HUES6 (cell line): ENCODE data around the gene LTN1.
"Not testable (repeated sequence)": the region's sequence is repeated elsewhere in the genome, so short reads cannot be mapped to it uniquely, and the experiment has no call there.

Experiments
- H3K27ac ChIP-seq: 2 replicates; pipeline ENCODE4 v1.7.0; 2013; ENCODE audit warnings: low read depth, mild to moderate bottlenecking, low read length, inconsistent platforms
- H3K27me3 ChIP-seq: 2 replicates; pipeline ENCODE4 v1.6.1; 2013; ENCODE audit warnings: low read length; ENCODE audit not compliant: control insufficient read depth, insufficient read depth
- H3K36me3 ChIP-seq: 2 replicates; pipeline ENCODE4 v1.6.1; 2013; ENCODE audit warnings: low read length; ENCODE audit not compliant: control insufficient read depth, insufficient read depth
- H3K4me1 ChIP-seq: 2 replicates; pipeline ENCODE4 v1.6.1; 2013; ENCODE audit warnings: low read length; ENCODE audit not compliant: control insufficient read depth, insufficient read depth
- H3K4me3 ChIP-seq: 2 replicates; pipeline ENCODE4 v1.5.1; 2013; ENCODE audit warnings: low read depth, low read length
- H3K9ac ChIP-seq: one replicate; pipeline ENCODE4 v1.6.1; 2013; ENCODE audit warnings: mild to moderate bottlenecking, low read length
- H3K9me3 ChIP-seq: 2 replicates; pipeline ENCODE4 v1.6.1; 2013; ENCODE audit warnings: low read depth, low read length; ENCODE audit not compliant: control insufficient read depth, insufficient read depth

LTN1 gene

DNA sequence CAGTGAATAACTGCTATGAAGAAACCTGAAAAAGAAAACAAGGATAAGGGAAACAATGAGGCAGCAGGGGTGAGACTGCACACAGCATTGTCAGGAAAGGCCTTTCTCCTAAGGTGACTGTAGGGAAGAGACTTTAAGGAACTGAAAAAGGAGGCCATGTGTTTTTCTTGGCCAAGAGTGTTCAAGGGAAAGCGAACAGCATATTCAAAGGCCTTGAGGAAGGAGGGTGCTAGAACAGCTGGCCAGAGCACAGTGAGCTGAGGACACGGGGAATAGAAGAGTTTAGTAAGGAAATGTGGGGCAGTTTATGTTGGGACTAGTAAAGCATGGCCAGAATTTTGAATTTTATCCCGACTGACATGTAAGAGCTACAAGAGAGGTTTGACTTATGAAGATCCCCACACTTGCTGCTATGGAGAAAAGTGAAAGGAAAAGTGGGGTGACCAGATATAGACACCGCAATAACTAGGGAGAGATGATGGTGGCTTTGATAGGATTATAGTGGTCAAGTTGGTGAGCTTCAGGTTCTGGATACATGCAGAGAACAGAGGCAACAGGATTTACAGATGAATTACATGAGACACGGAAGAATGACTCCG is 25.1 kb upstream of the LTN1 start:
- H3K36me3 ChIP-seq = no peaks in the 10 kb centered on the region
- no peaks in the 10 kb centered on the region for H3K27me3 ChIP-seq
- no peak overlapping the region; the same call in 1 of the 2 replicates for H3K4me3 ChIP-seq
- H3K27ac ChIP-seq = no peak overlapping the region
- H3K9me3 ChIP-seq = no peaks in the 10 kb centered on the region
- no peak overlapping the region for H3K9ac ChIP-seq
- H3K4me1 ChIP-seq = no peaks in the 10 kb centered on the region

DNA sequence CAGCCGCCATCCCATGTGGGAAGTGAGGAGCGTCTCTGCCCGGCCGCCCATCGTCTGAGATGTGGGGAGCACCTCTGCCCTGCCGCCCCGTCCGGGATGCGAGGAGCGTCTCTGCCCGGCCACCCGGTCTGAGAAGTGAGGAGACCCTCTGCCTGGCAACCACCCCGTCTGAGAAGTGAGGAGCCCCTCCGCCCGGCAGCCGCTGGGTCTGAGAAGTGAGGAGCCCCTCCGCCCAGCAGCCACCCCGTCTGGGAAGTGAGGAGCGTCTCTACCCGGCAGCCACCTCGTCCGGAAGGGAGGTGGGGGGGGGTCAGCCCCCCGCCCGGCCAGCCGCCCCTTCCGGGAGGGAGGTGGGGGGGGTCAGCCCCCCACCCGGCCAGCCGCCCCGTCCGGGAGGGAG is 18.6 kb upstream of the LTN1 start:
- not testable (repeated sequence) for H3K36me3 ChIP-seq, H3K9ac ChIP-seq, H3K27ac ChIP-seq, H3K4me3 ChIP-seq, H3K4me1 ChIP-seq, H3K9me3 ChIP-seq, H3K27me3 ChIP-seq

DNA sequence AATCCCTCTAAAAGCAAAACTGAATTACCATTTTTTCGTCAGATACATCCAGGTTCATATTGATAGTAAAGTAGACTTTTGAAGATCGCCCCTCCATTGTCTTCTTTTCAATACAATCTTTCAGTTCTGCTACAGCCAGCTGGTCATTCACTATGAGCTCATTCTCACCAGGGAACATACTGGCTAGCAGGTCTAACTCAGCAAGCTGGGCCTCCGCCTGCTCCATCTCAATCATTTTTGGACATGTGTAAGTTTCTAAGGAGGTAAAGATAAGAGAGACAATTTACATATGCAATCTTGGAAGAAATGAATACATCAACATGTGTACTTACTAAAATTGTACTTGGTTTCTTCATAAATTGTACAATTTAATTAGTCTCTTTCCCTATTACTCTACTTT is 15.7 kb upstream of the LTN1 start:
- no peak overlapping the region for H3K27ac ChIP-seq
- no peaks in the 10 kb centered on the region for H3K27me3 ChIP-seq
- H3K4me1 ChIP-seq = no peaks in the 10 kb centered on the region
- no peak overlapping the region for H3K4me3 ChIP-seq
- no peaks in the 10 kb centered on the region for H3K9me3 ChIP-seq
- no peaks in the 10 kb centered on the region for H3K36me3 ChIP-seq
- no peak overlapping the region for H3K9ac ChIP-seq

DNA sequence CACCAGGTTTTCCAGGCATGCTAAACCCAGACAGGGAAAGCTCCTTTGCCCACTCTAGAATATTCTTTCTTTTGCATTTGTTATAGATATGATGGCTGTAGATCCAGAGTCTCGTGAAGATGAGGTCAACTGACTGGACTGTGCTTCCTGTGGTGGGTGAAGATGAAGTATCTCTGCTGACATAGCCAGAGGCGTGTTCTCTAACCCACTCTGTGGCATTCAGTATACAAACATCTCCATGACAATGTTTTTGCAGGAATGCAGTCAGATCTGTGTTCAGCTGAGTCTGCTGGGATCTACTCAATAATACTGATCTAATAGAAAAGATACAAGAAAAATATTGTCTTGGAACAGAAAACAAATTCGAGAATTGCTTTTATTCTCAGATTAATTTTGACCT is 15.1 kb upstream of the LTN1 start:
- Histone ChIP-seq H3K27me3 (no peaks in the 10 kb centered on the region), H3K36me3 (no peaks in the 10 kb centered on the region), H3K4me3 (no peak overlapping the region), H3K4me1 (no peaks in the 10 kb centered on the region), H3K9ac (no peak overlapping the region), H3K27ac (no peak overlapping the region), H3K9me3 (no peaks in the 10 kb centered on the region)

DNA sequence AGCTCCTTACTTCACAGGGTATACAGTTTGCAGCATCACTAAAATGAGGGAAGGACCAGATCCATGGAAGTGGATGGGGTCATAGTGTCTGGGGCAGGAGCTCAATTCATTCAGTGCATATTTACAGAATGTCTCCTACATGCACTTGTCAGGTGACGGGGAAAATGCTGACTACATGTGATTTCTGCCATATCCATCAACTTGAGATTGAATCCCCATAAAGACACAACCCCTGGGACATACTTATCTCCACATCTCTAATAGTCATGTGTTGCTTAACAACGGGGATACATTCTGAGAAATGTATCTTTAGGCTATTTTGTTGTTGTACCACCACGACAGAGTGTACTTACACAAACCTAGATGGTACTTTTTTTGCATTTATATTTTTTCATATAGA is 14.5 kb upstream of the LTN1 start:
- Histone ChIP-seq H3K4me3 (no peak overlapping the region), H3K27ac (no peak overlapping the region), H3K36me3 (no peaks in the 10 kb centered on the region), H3K27me3 (no peaks in the 10 kb centered on the region), H3K9ac (no peak overlapping the region), H3K4me1 (no peaks in the 10 kb centered on the region), H3K9me3 (no peaks in the 10 kb centered on the region)

DNA sequence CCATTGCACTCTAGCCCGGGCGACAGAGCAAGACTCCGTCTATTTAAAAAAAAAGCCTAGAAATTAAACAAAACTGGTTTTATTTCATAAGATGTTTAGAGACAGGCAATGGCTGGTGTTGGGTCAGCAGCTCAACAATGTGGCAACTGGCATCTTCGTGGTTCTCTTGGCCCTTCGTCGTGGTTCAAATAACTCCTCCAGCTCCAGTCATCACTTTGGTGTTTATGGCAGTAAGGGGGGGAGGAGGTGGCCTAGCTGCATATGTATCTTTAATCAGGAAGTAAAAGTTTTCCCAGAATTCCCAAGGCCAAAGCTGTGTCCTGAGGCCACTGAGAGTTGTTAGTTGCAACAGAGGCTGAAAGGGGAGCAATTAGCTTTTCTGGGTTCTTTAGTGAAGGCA is 13.0 kb upstream of the LTN1 start:
- H3K9ac ChIP-seq = no peak overlapping the region
- H3K27me3 ChIP-seq = no peaks in the 10 kb centered on the region
- H3K27ac ChIP-seq = no peak overlapping the region
- no peaks in the 10 kb centered on the region for H3K9me3 ChIP-seq
- H3K4me1 ChIP-seq = no peaks in the 10 kb centered on the region
- no peaks in the 10 kb centered on the region for H3K36me3 ChIP-seq
- H3K4me3 ChIP-seq = no peak overlapping the region

DNA sequence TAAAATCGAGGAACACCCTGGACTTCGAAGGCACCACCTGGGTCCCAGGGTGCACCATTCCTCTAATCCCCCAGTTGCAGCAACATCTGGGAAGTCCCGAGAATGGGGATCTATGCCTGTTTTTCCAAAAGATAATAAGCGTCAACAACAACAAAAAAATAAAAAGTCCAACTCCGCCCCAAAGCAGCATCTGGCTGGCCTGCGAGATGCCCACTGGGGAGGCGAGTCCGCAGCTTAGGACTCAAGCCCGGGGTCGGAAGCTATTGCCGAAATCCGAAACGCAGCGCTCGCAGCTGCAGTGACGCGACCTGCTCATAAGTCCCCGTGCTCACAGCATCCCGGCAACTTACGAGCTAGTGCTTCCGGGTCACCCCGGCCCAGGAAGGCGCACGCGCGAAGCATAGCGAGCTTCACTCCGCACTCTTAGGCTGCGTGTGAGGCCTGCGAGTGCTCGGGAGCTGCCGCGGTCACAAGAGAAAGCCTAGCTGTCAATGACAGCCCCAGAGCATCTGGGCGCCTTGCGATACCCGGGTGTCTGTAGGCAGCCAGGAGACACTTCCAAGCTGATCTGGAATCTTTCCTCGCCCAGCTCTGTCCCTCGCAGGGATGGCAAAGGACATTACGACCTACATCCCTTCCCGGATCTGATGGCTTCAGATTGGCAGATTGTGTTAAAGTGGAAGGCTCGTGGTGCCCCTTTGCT is 9.9 kb upstream of the LTN1 start:
- peak overlapping the region; percentile 80 for H3K9ac ChIP-seq
- no peaks in the 10 kb centered on the region for H3K9me3 ChIP-seq
- H3K27me3 ChIP-seq = no peaks in the 10 kb centered on the region
- peak overlapping the region; percentile 46; the same call in 1 of the 2 replicates for H3K27ac ChIP-seq
- H3K4me3 ChIP-seq = peak overlapping the region; percentile 93
- H3K36me3 ChIP-seq = no peaks in the 10 kb centered on the region
- no peaks in the 10 kb centered on the region for H3K4me1 ChIP-seq

DNA sequence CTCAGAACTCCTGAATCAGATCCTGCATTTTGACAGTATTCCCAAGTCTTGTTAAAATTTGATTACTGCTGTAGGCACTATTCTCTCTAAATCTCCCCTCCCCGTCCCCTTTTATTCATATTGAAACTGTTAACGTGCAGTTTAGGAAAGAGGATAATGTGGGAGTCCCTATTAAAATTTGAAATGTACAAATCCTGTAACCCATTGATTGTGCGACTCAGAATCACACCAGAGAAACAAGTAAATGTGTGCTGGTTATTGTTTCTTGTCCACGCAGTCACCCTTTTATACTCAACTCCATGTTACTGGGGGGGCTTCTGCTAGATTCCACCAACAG is 584 bp upstream of the LTN1 start:
- Histone ChIP-seq H3K9me3 (no peaks in the 10 kb centered on the region), H3K36me3 (no peaks in the 10 kb centered on the region), H3K27me3 (no peaks in the 10 kb centered on the region), H3K4me1 (peaks cover 6% of the 10 kb centered on the region), H3K27ac (peak overlapping the region; percentile 63), H3K9ac (peak overlapping the region; percentile 76), H3K4me3 (peak overlapping the region; percentile 86)

DNA sequence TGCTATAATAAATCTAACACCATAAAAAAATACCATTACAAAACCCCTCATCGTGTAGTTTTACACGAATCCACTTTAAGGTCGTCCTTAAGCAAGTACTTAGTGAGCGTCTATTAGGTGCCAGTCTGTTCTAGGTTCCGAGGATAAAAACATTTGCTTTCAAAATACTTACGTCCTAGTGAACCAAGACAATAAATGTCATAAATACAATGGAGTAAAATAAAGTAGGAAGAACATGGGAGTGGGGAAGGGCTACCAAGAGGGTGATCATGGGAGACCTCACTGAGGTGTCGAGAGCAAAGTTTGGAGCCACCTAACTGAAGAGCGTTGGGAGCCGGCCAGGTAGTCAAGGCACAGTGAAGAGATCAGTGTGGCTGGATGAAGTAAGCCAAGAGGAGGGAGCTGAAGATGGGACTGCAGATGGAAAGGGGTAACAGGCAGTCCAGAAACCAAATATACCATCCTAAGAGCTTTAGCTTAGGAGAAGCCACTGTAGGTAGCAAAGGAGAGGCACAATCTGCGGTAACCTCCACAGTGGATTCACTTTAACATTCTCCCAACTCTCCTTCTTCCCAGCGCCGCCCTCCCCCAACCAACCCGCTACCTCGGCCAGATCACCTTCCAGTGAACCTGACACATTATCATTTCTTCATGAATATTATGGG is 684 bp downstream of the LTN1 start:
- Histone ChIP-seq H3K27ac (no peak overlapping the region), H3K27me3 (no peaks in the 10 kb centered on the region), H3K9ac (peak overlapping the region; percentile 75), H3K9me3 (no peaks in the 10 kb centered on the region), H3K4me1 (peaks cover 6% of the 10 kb centered on the region), H3K36me3 (no peaks in the 10 kb centered on the region), H3K4me3 (peak overlapping the region; percentile 86)

DNA sequence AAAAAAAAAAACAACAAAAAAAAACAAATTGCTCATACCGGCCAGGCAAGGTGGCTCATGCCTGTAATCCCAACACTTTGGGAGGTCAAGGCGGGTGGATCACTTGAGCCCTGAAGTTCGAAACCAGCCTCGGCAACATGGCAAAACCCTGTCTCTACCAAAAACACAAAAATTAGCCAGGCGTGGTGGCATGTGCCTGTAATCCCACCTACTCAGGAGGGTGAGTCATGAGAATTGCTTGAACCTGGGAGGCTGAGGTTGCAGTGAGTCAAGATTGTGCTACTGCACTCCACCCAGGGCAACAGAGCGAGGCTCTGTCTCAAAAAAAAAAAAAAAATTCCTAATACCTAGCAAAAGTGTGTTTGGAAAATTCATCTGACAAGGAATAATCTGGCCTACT is 4.5 kb downstream of the LTN1 start:
- peaks cover 15% of the 10 kb centered on the region for H3K36me3 ChIP-seq
- H3K4me3 ChIP-seq, H3K27me3 ChIP-seq, H3K4me1 ChIP-seq, H3K9me3 ChIP-seq, H3K9ac ChIP-seq, H3K27ac ChIP-seq: not testable (repeated sequence)

DNA sequence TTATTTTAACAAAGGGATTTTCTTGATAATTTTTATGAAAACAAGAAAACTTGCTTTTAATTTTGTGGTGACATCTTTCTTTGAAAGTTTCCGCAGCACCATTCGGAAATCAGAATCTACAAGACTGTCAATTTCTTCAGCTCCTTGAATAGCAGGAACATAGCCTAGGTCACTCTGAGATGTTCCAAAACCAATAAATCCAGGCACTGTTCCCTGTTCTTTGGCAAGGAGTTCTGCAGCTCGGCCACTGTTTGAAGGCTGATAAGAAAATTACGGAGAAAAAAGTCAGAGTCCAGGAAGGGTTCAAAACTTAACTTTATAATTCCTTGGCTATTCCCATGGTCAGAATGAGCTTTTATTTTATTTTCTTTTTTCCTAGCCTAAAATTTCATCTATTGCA is 6.0 kb downstream of the LTN1 start:
- peaks cover 30% of the 10 kb centered on the region for H3K36me3 ChIP-seq

More for the DNA sequence above, 6.0 kb downstream of the LTN1 start:
- Histone ChIP-seq H3K9ac (no peak overlapping the region), H3K27me3 (no peaks in the 10 kb centered on the region), H3K4me1 (no peaks in the 10 kb centered on the region), H3K4me3 (no peak overlapping the region), H3K9me3 (no peaks in the 10 kb centered on the region), H3K27ac (no peak overlapping the region)
